Ectodermal cell (in vitro differentiated cells): Measurements from ENCODE around the gene MRPL12.
"Not testable (repeated sequence)": the region's sequence is repeated elsewhere in the genome, so short reads cannot be mapped to it uniquely, and the experiment has no call there.

ENCODE experiments used
- H3K27ac ChIP-seq: 2 replicates; pipeline ENCODE4 v1.7.0; 2013; ENCODE audit warnings: mild to moderate bottlenecking, low read depth, low read length; ENCODE audit not compliant: insufficient read depth, poor library complexity, severe bottlenecking
- H3K27me3 ChIP-seq: 2 replicates; pipeline ENCODE4 v1.7.0; 2013; ENCODE audit warnings: mild to moderate bottlenecking, low read length; ENCODE audit not compliant: insufficient read depth, control insufficient read depth, poor library complexity, severe bottlenecking
- H3K36me3 ChIP-seq: one replicate; pipeline ENCODE4 v1.7.0; 2013; ENCODE audit warnings: low read length; ENCODE audit not compliant: control insufficient read depth, insufficient read depth
- H3K4me1 ChIP-seq: one replicate; pipeline ENCODE4 v1.7.0; 2013; ENCODE audit warnings: low read length; ENCODE audit not compliant: control insufficient read depth, insufficient read depth
- H3K4me3 ChIP-seq: 2 replicates; pipeline ENCODE4 v1.7.0; 2013; ENCODE audit warnings: low read depth, low read length, control low read depth; ENCODE audit not compliant: insufficient read depth
- H3K9me3 ChIP-seq: 2 replicates; pipeline ENCODE4 v1.7.0; 2013; ENCODE audit warnings: mild to moderate bottlenecking, low read length, moderate library complexity; ENCODE audit not compliant: control insufficient read depth
- WGBS, 2 experiments: methylation state at CpG; one replicate each; pipeline ENCODE4 v1.1.7; 2013; ENCODE audit warnings: missing lambda C conversion rate in 2 of 2; 5-methylcytosine and 5-hydroxymethylcytosine counted together

Gene MRPL12

GRCh38 chr17:81727324-81728031, 24.3 kb downstream of the MRPL12 start:
- WGBS, 2 experiments: 93 to 95% methylated on average over 23 of the region's 23 CpGs
- no peaks in the 10 kb centered on the region for H3K9me3 ChIP-seq

GRCh38 chr17:81733507-81734404, 30.6 kb downstream of the MRPL12 start:
- H3K27me3 ChIP-seq: peaks cover 13% of the 10 kb centered on the region
- no peaks in the 10 kb centered on the region for H3K36me3 ChIP-seq
- no peak overlapping the region for H3K4me3 ChIP-seq
- WGBS, 2 experiments: 52 to 53% methylated on average over 32 of the region's 32 CpGs
- no peak overlapping the region for H3K27ac ChIP-seq
- H3K4me1 ChIP-seq: peaks cover 3% of the 10 kb centered on the region
- H3K9me3 ChIP-seq: no peaks in the 10 kb centered on the region

More at GRCh38 chr17:81727324-81728031, 24.3 kb downstream of the MRPL12 start:
- Histone ChIP-seq H3K27ac (no peak overlapping the region), H3K36me3 (no peaks in the 10 kb centered on the region), H3K4me1 (peaks cover 3% of the 10 kb centered on the region), H3K4me3 (no peak overlapping the region), H3K27me3 (peaks cover under 1% of the 10 kb centered on the region)

- 92 to 93% methylated on average over 35 of the region's 35 CpGs for WGBS, 2 experiments
- no peaks in the 10 kb centered on the region for H3K36me3 ChIP-seq
Measured at GRCh38 chr17:81734405-81735263, 31.5 kb downstream of the MRPL12 start.

GRCh38 chr17:81735264-81736102, 32.3 kb downstream of the MRPL12 start:
- Histone ChIP-seq H3K4me1 (peaks cover 3% of the 10 kb centered on the region), H3K9me3 (no peaks in the 10 kb centered on the region), H3K27ac (no peak overlapping the region), H3K36me3 (no peaks in the 10 kb centered on the region), H3K27me3 (peaks cover 13% of the 10 kb centered on the region), H3K4me3 (no peak overlapping the region)
- WGBS, 2 experiments: 72 to 73% methylated on average over 30 of the region's 30 CpGs

More at GRCh38 chr17:81734405-81735263, 31.5 kb downstream of the MRPL12 start:
- Histone ChIP-seq H3K4me3 (no peak overlapping the region), H3K9me3 (no peaks in the 10 kb centered on the region), H3K27me3 (peaks cover 13% of the 10 kb centered on the region), H3K27ac (no peak overlapping the region), H3K4me1 (peaks cover 3% of the 10 kb centered on the region)

GRCh38 chr17:81737947-81738800, 35.0 kb downstream of the MRPL12 start:
- Histone ChIP-seq H3K4me1 (no peaks in the 10 kb centered on the region), H3K27ac (no peak overlapping the region), H3K9me3 (no peaks in the 10 kb centered on the region), H3K4me3 (no peak overlapping the region), H3K36me3 (no peaks in the 10 kb centered on the region), H3K27me3 (peaks cover 6% of the 10 kb centered on the region)
- WGBS, 2 experiments: 93% methylated on average over 31 of the region's 31 CpGs

GRCh38 chr17:81738801-81739393, 35.7 kb downstream of the MRPL12 start:
- Histone ChIP-seq H3K27me3 (no peaks in the 10 kb centered on the region), H3K4me3 (no peak overlapping the region), H3K4me1 (no peaks in the 10 kb centered on the region), H3K27ac (no peak overlapping the region), H3K9me3 (no peaks in the 10 kb centered on the region), H3K36me3 (no peaks in the 10 kb centered on the region)
- 88 to 89% methylated on average over 27 of the region's 27 CpGs for WGBS, 2 experiments

- H3K4me1 ChIP-seq, H3K36me3 ChIP-seq, H3K4me3 ChIP-seq, H3K27me3 ChIP-seq, H3K27ac ChIP-seq, H3K9me3 ChIP-seq: not testable (repeated sequence)
- 90 to 96% methylated on average over 8 of the region's 8 CpGs for WGBS, 2 experiments
Measured at GRCh38 chr17:81739593-81739992, 36.4 kb downstream of the MRPL12 start.

- 85 to 87% methylated on average over 28 of the region's 28 CpGs for WGBS, 2 experiments
- no peak overlapping the region for H3K4me3 ChIP-seq
- H3K9me3 ChIP-seq: no peaks in the 10 kb centered on the region
- H3K36me3 ChIP-seq: no peaks in the 10 kb centered on the region
- no peak overlapping the region for H3K27ac ChIP-seq
- no peaks in the 10 kb centered on the region for H3K4me1 ChIP-seq
- H3K27me3 ChIP-seq: no peaks in the 10 kb centered on the region
Measured at GRCh38 chr17:81740395-81740961, 37.3 kb downstream of the MRPL12 start.
